RPMI7951 (cell line): ENCODE results near the gene YARS2. TPM values are rescaled to one million over a fixed set of nuclear protein-coding genes. Genes with fewer than 3 reads are reported as not detected.
"Not testable (repeated sequence)": the region's sequence is repeated elsewhere in the genome, so short reads cannot be mapped to it uniquely, and the experiment has no call there.

Experiments used
- DNase-seq: peaks from one replicate; pipeline ENCODE4 v3.0.0-alpha.2; 2012; ENCODE audit warnings: low read depth
- total RNA-seq: library from RNA; depleted of rRNA; stranded (reverse); fragments of >200 nt; shearing (Covaris generic); gene quantifications from 2 replicates; pipeline ENCODE4 v1.2.3, GENCODE V29; 2014

YARS2 gene
- total RNA-seq, 1 experiment from 2014 or later, result 20.3 TPM

DNA sequence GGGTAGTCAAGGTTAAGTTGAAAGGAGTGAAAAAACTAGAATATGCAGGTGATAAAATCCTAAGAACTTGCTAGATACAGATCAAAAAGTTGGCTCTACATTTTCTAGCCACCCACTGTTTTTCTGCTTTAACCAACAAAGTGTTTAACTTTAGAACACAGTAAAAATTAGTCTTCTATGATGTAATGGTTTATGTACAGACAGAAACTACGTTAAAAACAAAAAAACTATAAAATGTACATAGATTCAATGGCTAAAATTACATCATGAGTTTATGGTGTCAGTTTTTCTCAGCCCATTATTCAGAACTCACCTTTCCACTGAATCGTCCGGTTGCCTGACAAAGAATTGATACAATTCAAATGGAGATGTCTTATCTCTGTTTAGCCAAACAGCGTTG, 2.1 kb downstream of the YARS2 start:
- no peak for DNase-seq

- DNase-seq, result no peak
Measured at GRCh38 chr12:32743264-32743663, 12.4 kb downstream of the YARS2 start.

DNA sequence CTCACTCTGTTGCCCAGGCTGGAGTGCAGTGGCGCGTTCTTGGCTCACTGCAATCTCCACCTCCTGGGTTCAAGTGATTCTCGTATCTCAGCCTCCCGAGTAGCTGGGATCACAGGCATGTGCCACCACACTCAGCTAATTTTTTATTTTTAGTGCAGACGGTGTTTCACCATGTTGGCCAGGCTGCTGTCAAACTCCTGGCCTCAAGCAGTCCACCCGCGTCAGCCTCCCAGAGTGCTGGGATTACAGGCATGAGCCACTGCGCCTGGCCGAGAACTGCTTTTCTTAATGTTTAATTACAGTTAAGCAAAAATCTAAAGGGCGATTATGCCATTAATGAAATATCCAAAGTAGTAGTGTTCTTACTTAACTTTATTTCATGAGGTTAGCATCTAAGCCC, 13.6 kb downstream of the YARS2 start:
- DNase-seq, result no peak

DNA sequence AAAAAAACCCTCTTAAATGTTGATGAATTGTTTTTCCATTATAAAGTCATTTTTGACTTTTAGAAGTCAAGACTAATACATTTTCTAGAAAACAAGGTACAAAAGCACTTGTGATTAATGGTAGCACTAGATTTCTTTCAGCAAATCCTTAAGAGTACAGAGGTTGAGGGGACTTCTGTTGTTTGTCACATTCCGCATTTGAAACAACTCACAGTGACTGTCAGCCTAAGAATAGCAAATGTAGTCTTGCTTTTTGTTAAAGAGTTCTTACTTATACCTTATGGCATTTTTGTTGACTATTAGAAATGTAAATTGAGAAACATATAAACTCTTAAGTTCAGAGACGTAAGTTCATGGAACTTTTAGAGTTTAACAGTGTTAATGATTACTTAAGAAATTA, 16.4 kb downstream of the YARS2 start:
- no peak for DNase-seq

DNA sequence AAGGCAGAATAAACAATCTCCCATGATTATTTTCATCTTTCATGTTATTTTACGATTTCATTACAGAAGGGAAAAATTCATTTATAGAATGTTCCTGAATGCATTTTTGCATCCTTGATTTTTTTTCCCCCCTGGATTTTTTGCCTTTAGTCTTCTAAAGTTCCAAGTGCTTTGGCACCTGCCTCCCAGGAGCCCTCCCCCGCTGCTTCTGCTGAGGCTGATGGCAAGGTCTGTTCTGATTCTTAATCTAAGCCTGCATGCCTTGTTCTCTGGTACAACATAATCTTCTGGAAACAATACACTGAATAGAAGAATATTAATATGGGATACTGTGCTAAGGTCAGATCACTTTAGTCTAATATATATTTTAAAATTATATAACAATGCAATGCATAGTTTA, 18.0 kb downstream of the YARS2 start:
- no peak for DNase-seq

DNA sequence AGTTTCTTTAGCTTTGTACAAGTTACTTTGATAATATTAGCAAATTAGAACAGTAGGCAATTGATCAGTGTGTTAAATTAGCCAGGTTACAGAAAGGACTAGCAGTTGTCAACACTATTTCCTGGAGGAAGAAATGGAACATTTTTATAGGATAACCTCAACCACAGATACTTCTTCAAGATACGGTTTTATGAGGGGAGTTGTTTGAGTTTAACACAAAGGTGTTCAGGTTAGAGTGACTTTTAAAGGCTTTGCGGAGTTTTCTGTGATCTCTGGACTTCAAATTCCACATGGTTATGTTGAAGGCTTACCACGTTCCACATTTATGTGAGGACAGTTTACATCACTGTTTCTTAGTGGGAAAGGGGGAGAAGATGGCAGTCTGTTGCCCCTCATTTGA, 19.3 kb downstream of the YARS2 start:
- no peak for DNase-seq

- no peak for DNase-seq
Measured at GRCh38 chr12:32734952-32735351, 20.7 kb downstream of the YARS2 start.

DNA sequence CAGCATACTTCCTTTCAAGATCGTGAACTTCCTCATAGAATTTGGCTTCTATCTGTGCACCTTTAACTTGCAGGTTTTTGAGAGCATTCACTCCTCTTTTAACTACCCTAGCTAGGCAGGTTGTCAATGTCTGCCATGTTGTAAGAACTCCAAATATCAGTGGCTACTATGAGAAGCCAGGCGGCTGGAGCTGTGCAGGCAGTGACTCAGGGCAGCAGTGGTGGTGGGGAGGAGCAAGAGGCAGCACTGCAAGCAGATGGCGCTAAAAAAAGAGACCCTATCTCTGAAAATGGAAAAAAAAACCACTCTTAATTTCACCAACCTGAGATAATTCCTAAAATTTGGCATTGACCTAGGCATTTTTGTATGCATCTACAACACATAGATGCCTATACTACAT, 28.5 kb downstream of the YARS2 start:
- no peak for DNase-seq

- DNase-seq, result no peak
Measured at GRCh38 chr12:32726286-32726685, 29.4 kb downstream of the YARS2 start.

DNA sequence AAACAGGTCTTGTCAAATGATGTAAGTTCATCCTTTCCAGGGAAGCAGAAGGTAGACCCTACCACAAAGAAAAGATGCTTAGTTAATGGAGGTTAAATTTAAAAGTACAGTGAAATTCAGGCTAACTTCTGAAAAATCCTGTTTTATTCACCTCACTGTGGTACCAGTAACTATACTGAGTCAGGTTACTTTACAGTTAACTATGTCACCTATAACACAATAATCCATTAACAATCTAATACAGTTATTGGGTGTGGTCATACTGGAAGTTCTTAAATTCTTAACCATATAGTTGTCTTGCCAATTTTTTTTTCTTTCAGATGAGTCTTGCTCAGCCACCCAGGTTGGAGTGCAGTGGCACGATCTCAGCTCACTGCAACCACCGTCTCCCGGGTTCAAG, 30.4 kb downstream of the YARS2 start:
- DNase-seq, result not testable (repeated sequence)

DNA sequence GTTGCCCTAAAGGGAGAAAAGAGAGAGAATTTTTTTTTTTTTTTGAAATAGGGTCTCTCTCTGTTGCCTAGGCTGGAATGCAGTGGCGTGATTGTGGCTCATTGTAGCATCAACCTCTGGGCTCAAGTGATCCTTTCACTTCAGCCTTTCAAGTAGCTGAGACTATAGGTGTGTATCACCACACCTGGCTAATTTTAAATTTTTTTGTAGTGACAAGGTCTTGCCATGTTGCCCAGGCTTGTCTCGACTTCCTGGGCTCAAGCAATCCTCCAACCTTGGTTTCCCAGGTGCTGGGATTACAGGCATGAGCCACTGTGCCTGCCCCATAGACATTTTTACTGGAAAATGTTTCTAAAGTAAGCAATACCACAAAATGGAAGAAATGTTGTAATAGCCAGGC, 36.8 kb downstream of the YARS2 start:
- DNase-seq, result no peak

DNA sequence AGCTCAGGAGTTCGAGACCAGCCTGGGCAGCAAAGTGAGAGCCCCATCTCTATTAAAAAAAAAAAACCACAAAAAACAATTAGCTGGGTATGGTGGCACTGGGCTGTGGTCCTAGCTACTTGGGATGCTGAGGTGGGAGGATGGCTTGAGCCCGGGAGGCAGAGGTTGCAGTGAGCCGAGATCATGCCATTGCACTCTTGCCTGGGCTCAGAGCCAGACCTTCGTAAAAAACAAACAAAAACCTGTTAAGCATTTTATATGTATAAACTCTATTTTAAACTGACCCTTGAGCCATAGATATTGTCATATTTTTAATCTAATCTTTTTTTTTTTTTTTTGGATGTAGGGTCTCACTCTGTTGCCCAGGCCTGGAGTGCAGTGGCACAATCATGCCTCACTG, 40.9 kb downstream of the YARS2 start:
- no peak for DNase-seq

GRCh38 chr12:32708926-32709325, 46.8 kb downstream of the YARS2 start:
- no peak for DNase-seq

DNA sequence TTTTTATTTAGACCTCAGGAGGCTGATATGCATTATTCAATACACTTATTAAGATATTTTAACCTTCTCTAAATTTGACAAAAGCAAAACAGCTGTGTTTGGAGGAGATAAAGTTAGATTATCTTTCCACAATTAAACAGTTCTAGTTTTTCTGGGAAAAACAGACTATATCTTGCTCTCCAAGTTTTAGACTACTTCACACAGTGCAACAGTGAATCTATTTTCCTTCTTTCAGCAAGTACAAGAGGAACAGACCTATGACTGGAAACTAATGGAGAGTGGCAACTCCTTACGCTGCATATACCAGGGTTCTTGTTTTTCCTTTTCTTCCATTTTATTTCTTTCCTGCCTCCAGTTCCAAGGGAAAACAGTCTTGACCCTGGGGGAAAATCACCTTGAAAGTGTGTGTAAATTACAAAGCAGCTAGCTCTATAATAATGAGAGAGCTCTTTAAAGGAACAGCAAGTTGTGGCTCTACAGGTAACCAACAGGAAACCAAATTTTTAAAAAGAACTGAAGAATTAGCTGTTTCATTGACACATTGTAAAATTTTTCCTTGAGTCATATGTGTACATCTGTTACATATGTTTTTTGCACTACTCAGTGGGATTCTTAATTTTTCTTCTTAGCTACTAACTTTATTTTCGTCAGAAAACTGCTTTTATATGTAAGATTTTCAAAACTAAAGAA, 49.2 kb downstream of the YARS2 start:
- DNase-seq, result no peak

DNA sequence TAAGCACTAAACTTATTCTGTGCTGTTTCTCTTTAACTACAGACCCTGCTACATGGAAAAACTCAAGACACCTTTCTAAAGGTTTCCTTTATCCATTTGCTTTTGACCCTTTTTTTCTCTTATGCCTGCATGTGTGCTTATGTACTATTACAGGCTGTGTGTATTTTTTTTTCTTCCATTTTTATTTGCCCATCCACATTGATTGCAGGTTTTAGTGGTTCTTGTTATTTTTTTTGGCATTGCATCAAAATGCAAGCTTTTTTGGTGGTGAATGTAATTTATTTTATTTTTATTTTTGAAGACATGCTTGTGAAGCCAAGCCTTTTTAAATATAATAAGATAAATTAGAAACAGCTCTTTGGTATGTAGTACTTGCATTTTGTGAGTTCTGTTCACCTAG, 49.9 kb downstream of the YARS2 start:
- no peak for DNase-seq

DNA sequence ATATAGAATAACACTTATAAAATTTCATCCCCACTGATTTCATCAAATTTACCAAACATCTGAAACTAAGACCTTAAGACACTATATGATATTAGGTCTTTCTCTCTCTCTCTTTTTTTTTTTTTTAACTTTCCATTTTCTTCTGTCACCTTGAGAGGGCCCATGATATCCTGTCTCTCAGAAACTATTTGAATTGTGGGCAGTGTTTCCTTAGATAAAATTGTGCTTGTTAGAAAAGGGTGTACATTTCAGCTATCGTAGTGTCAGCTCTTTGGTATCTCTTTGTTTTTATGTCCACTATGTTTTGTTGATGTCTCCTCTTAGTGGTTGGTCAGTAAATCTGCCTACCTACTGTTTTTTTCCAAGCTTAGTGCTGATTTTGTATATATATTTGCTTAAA, 52.8 kb downstream of the YARS2 start:
- no peak for DNase-seq

DNA sequence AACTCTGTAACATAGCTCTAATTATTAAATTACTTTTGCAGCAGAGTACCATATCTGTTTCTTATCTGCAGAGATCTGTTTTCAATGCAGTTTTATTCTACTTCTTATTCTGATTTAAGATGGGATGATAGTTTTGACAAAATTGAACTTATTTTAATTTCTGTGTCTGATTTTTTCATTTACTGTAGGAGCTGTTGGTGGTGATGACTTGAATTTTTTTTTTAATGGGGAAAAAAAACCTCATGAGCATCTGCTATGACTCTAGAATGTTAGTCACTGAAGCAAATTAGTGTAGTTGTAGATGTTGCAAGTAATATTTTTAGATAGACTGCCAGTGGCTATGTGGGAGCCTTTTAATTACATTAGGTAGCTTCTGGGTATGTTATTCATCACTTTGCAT, 53.2 kb downstream of the YARS2 start:
- DNase-seq, result peak; percentile 1

- DNase-seq, result not testable (repeated sequence)
Measured at GRCh38 chr12:32699437-32699836, 56.3 kb downstream of the YARS2 start.

GRCh38 chr12:32698285-32698684, 57.4 kb downstream of the YARS2 start:
- DNase-seq, result no peak

DNA sequence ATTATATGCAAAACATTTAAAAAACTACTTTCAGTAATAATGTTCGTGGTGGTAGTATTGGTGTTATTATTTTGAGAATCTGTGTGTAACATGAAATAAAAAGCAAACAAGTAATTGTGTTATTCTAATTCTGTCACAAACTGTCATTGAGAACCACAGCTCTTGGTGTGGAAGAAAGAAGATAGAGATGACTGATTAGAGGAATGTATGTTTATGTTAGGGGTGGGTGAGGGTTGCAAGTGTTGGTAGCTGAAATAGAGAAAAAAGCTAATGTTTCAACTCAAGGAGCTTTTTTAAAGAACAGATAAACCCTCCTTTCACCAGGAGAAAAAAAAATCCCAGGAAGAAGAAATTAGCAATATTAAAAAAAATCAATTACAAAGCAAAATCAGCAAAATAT, 58.3 kb downstream of the YARS2 start:
- DNase-seq, result no peak
